ENCODE results near the gene OR2T1. TPM values are rescaled to one million over a fixed set of nuclear protein-coding genes. Genes with fewer than 3 reads are reported as not detected.

The OR2T1 gene, protein sequence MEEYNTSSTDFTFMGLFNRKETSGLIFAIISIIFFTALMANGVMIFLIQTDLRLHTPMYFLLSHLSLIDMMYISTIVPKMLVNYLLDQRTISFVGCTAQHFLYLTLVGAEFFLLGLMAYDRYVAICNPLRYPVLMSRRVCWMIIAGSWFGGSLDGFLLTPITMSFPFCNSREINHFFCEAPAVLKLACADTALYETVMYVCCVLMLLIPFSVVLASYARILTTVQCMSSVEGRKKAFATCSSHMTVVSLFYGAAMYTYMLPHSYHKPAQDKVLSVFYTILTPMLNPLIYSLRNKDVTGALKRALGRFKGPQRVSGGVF
- polyA plus RNA-seq (ENCODE audit: low read depth in 6 of 6) = not detected

DNA sequence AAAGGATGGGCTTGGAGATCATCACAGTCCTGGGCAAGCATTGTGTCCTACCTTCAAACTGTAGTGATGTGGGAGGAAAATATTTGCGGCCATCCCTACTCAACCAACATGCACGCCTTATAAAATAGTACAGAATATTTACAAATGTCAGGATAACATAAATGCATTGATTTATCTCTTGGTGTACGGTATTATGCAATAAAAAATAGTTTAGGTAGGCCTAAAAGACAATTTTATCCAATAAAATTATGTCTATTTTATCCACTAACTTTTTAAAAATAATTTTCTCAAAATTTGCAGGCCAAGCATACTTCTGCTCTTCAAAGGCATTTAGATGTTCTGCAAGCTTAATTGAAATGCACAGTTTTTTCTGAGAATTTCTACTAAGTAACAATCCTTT, at the start of gene OR2T1:
Gene OR2T1, plus strand, starts transcription at position 301 of the 400 bp plus-strand sequence. CDS start 3,100 bp downstream, outside the sequence.
- no peak for DNase-seq
- Mint-ChIP-seq H3K4me1 (peaks cover 0 to 5% (median 0%) of the 10 kb centered on the region in 3 donors), H3K36me3 (no peaks in the 10 kb centered on the region), H3K27ac (peak within 1 kb of the TSS in 2 of 6 donors; percentile 7 to 17), H3K27me3 (no peaks in the 10 kb centered on the region), H3K4me3 (no peak within 1 kb of the TSS), H3K9me3 (peaks cover 0 to 3% (median 2%) of the 10 kb centered on the region in 7 donors)
- ATAC-seq (ENCODE audit: low read depth in 2 of 2) = no peak

DNA sequence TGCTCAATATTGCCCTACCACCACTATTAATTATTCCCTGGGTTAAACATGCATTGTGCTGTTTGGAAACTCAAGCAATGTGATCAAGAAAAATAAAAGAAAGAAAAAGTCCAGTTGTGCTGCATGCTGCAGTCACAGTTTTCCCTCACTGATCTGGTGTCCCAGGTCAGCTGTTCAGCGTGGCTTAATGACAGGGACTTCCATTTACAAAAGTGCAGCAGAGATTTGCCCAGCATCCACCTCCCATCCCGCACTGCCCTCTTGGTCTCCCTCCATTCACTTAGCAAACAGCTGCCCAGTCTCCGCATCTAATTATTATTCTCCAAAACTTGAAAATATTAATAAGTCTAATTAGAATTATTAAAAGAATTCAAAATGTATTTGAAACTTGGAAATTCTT, 43.4 kb upstream of the OR2T1 start:
- Mint-ChIP-seq H3K36me3 (no peaks in the 10 kb centered on the region), H3K27ac (no peak overlapping the region), H3K9me3 (peaks cover 0 to 3% (median 0%) of the 10 kb centered on the region in 7 donors), H3K4me1 (peaks cover 0 to 3% (median 0%) of the 10 kb centered on the region in 3 donors), H3K27me3 (peaks cover 0 to 8% (median 6%) of the 10 kb centered on the region in 3 donors), H3K4me3 (no peak overlapping the region)
- ATAC-seq (ENCODE audit: low read depth in 2 of 2) = no peak
- DNase-seq = no peak

DNA sequence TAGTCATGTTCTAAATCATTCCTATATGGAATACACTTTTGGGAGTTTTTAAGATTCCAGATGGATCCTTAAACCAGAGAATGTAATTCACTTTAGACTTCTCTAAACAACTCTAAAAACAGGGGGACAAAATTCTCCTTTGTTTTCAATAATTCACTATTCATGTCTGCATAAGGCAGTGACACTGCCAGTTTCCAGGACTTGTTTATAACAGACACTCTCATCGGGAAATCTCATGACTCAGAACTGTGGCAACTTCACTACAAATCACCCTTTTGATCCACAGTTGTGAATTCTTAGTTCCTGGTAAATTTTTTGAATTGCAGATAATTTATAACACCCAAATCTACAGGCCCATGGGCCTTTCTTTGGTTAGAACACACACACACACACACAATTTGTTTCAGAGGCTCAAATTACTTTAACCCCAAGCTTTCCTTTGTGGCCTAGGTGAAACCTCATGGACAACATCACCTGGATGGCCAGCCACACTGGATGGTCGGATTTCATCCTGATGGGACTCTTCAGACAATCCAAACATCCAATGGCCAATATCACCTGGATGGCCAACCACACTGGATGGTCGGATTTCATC, 41.6 kb upstream of the OR2T1 start, which contains the start of gene OR2T4:
Gene OR2T4, plus strand, starts transcription at position 545 of the 595 bp plus-strand sequence. Its CDS starts 0 bp downstream, at position 545.
- H3K27me3 Mint-ChIP-seq = peaks cover 0 to 8% (median 6%) of the 10 kb centered on the region in 3 donors
- no peaks in the 10 kb centered on the region for H3K36me3 Mint-ChIP-seq
- ATAC-seq (ENCODE audit: low read depth in 2 of 2) (no peak), DNase-seq (no peak)
- H3K4me1 Mint-ChIP-seq = peaks cover 0 to 3% (median 0%) of the 10 kb centered on the region in 3 donors
- H3K27ac Mint-ChIP-seq = no peak within 1 kb of the TSS
- peaks cover 0 to 10% (median 0%) of the 10 kb centered on the region in 7 donors for H3K9me3 Mint-ChIP-seq
- H3K4me3 Mint-ChIP-seq = no peak within 1 kb of the TSS

DNA sequence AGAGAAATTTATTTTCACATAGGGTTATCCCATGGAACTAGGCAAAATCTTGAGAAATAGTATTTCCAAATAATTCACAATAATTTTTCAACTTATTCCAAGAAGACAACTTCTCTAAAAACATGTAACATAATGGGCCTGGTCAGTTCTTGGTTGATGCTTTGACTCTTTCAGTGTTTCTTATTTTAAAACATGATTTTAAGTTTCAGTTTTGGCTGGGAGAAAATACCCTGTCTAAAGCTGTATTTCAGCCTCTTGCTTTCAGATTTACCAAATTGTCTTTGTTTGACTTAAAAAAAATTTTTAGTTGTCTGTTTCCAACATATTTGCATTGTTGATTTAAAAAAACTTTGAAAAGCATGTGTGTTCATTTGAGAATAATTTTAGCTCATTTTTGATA, 36.2 kb upstream of the OR2T1 start:
- Mint-ChIP-seq H3K27me3 (peaks cover 6 to 9% (median 8%) of the 10 kb centered on the region in 3 donors), H3K4me3 (no peak overlapping the region), H3K9me3 (peaks cover 0 to 10% (median 0%) of the 10 kb centered on the region in 7 donors), H3K4me1 (no peaks in the 10 kb centered on the region), H3K27ac (no peak overlapping the region), H3K36me3 (no peaks in the 10 kb centered on the region)
- ATAC-seq (ENCODE audit: low read depth in 2 of 2) (no peak), DNase-seq (no peak)

DNA sequence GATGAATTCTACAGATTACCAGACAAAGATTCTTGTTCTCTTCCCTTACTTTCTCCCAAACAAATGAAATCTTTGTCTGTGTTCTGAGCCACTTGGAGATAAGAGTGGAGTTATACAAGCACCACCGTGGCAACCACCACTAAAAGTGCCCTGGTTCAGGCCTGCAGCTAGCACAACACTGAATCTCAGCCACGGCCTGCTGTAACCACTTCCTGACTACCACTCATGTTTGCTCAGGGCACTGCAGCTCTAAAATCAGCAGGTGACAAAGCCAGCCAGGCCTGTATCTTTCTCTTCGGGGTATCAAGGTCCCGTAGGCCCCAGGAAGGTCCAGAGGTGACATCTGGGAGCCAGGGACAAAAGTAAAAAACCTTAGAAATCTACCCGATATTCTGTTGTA, 30.5 kb upstream of the OR2T1 start:
- Mint-ChIP-seq H3K27me3 (peaks cover 0 to 12% (median 8%) of the 10 kb centered on the region in 3 donors), H3K4me3 (no peak overlapping the region), H3K27ac (no peak overlapping the region), H3K36me3 (no peaks in the 10 kb centered on the region), H3K9me3 (no peaks in the 10 kb centered on the region), H3K4me1 (peaks cover 0 to 5% (median 0%) of the 10 kb centered on the region in 3 donors)
- no peak for ATAC-seq (ENCODE audit: low read depth in 2 of 2)
- no peak for DNase-seq

DNA sequence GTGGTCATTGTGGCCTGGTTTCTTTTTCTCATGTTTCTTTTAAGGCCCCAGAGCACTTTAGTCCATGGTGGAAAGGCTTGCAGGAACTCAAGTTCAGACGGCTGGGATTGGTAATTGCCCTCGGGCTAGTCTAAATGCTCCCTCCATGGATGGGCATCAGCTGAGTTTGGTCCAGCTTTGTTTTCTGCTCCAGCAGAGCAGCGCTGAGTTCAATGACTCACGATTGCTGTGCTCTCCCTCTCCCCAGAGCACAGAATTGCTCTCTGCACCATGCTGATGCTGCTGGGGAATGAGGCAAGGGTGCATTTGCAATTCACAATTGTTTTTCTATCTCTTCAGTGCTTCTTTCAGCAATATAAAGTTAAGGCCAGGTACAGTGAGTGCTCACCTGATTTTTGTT, 29.1 kb upstream of the OR2T1 start:
- Mint-ChIP-seq H3K27ac (no peak overlapping the region), H3K4me3 (no peak overlapping the region), H3K4me1 (peaks cover 0 to 5% (median 0%) of the 10 kb centered on the region in 3 donors), H3K9me3 (no peaks in the 10 kb centered on the region), H3K36me3 (no peaks in the 10 kb centered on the region), H3K27me3 (peaks cover 0 to 12% (median 8%) of the 10 kb centered on the region in 3 donors)
- ATAC-seq (ENCODE audit: low read depth in 2 of 2) = no peak
- no peak for DNase-seq

DNA sequence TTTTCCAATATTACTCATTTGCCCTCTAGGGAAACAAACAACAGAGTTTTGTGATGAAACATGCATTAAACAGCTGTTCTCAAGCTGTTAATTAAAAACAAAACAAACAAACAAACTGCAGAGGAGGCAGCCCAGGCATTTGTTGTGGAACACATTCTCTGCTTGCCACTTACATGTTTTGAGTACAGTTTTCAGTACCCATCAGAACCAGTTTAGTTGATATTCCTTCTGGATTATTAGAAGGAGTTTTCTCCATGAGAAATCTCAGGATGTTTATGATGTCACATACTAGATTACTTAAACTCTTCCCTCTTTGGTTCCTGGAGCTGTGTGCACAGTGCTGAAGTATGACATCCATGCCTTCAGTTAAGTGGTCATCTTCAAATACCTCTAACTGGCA, 27.4 kb upstream of the OR2T1 start, which contains the start of gene OR2T6:
Gene OR2T6, plus strand, starts transcription at position 301 of the 400 bp plus-strand sequence. CDS start 11,863 bp downstream, outside the sequence.
- Mint-ChIP-seq H3K27me3 (peaks cover 0 to 12% (median 5%) of the 10 kb centered on the region in 3 donors), H3K36me3 (no peaks in the 10 kb centered on the region), H3K27ac (no peak within 1 kb of the TSS), H3K4me3 (no peak within 1 kb of the TSS), H3K4me1 (peaks cover 0 to 5% (median 0%) of the 10 kb centered on the region in 3 donors), H3K9me3 (no peaks in the 10 kb centered on the region)
- ATAC-seq (ENCODE audit: low read depth in 2 of 2) (no peak), DNase-seq (no peak)

DNA sequence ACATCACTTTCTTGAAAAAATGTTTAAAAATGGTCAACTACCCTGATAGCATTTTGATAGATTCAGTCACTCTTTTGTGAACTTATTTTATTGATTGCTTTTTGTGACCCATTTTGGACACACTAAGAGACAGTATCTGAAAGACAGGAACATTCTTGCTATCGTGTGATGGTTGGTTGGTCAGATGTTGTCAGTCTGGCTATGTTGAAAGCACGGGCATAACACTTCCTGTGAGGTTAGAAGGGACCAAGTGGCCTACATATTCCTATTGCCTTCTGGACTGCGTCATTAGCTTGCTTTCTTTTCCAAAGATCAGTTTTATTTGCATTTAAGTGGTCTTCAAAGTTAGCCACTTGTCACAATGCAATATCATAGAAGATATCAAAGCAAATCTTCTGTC, 25.9 kb upstream of the OR2T1 start:
- H3K36me3 Mint-ChIP-seq = no peaks in the 10 kb centered on the region
- peaks cover 0 to 5% (median 0%) of the 10 kb centered on the region in 3 donors for H3K4me1 Mint-ChIP-seq
- H3K27ac Mint-ChIP-seq = no peak overlapping the region
- no peak for ATAC-seq (ENCODE audit: low read depth in 2 of 2)
- H3K9me3 Mint-ChIP-seq = no peaks in the 10 kb centered on the region
- no peak overlapping the region for H3K4me3 Mint-ChIP-seq
- H3K27me3 Mint-ChIP-seq = peaks cover 0 to 8% (median 0%) of the 10 kb centered on the region in 3 donors
- DNase-seq = no peak

DNA sequence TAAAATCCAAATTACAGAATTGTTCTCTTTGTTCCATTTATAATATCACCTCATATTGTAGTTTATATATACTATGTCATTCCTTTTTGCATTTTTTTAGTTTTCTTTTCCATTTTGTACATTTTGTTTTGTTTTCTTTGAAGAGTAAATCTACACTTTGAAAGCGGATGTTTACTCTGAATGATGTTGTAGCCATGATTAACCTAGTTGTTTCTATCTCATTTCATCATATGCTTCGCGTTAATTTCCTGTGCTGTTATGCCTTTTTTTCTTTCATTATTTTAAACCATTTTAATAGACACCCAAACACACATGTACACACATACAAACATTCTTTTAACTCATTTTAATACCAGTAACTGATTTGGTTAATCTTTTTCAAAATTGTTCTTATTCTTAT, 22.0 kb upstream of the OR2T1 start:
- Mint-ChIP-seq H3K4me3 (no peak overlapping the region), H3K36me3 (no peaks in the 10 kb centered on the region)

DNA sequence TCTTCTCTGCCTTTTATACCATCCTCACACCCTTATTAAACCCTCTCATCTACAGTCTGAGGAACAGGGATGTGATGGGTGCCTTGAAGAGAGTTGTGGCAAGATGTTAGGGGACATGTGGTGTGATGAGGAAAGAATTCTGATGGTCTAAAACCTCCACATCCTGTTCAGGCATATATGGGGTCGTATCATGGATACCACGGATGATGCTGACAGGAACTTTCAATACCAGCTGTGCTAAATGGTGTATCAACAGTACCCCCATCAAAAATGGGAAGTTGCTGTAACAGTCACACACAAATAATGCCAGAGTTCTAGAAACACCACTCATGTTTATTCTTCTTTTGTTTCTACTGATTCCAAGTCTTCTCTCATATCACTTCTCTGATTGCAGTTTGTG, 14.4 kb upstream of the OR2T1 start:
- no peaks in the 10 kb centered on the region for H3K4me1 Mint-ChIP-seq

More for the DNA sequence above, 22.0 kb upstream of the OR2T1 start:
- Mint-ChIP-seq H3K9me3 (no peaks in the 10 kb centered on the region), H3K4me1 (no peaks in the 10 kb centered on the region), H3K27ac (no peak overlapping the region), H3K27me3 (peaks cover 0 to 11% (median 0%) of the 10 kb centered on the region in 3 donors)
- no peak for ATAC-seq (ENCODE audit: low read depth in 2 of 2)
- DNase-seq = no peak

DNA sequence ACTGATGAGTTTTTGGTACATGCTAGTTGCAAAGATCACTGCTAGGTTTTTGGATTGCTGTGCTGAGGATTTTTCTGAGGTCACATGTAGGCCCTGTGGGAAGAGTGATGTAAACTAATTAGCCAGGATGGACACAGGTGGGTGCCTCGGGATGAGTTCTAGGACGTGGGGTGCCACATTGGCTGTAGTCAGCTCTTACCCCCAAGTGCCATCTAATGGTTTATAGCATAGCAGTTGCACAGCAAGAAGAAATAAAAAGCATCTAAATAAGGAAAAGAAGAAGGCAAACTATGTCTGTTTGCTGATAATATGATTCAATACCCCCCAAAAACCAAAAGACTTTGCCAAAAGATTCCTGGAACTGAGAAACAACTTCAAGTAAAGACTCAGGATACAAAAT, 9.8 kb upstream of the OR2T1 start:
- no peak for ATAC-seq (ENCODE audit: low read depth in 2 of 2)
- Mint-ChIP-seq H3K9me3 (peaks cover 0 to 15% (median 7%) of the 10 kb centered on the region in 7 donors), H3K36me3 (peaks cover 0 to 7% of the 10 kb centered on the region in 2 donors), H3K4me3 (no peak overlapping the region), H3K27ac (no peak overlapping the region), H3K27me3 (peaks cover 12 to 54% (median 17%) of the 10 kb centered on the region in 3 donors), H3K4me1 (no peaks in the 10 kb centered on the region)
- DNase-seq = no peak

More for the DNA sequence above, 14.4 kb upstream of the OR2T1 start:
- Mint-ChIP-seq H3K36me3 (no peaks in the 10 kb centered on the region), H3K27ac (peak overlapping the region in 1 of 6 donors; percentile 15), H3K4me3 (no peak overlapping the region), H3K9me3 (peaks cover 0 to 4% (median 0%) of the 10 kb centered on the region in 7 donors), H3K27me3 (peaks cover 0 to 37% (median 5%) of the 10 kb centered on the region in 3 donors)
- no peak for DNase-seq
- no peak for ATAC-seq (ENCODE audit: low read depth in 2 of 2)

DNA sequence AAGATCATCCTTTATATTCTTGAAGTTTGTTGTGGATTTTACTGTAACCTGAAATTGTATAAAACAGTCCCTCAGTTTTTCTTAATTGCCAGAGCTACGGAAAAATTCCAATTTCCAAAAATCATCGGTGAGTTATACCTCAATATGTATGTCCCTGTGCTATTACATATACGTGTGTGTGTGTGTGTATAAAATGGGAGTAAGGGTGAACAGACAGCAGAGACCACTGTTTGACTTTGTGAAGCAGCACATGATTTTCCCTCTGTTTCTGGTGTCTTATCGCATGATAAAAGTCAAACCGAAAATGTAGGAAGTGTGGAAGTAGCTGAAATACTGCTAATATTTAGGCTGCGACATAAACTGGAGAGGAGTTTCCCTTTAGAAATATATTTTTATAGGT, 1.2 kb downstream of the OR2T1 start:
- ATAC-seq (ENCODE audit: low read depth in 2 of 2) (peak in 1 of 2 donors; percentile 41), DNase-seq (peak; percentile 2)
- Mint-ChIP-seq H3K36me3 (no peaks in the 10 kb centered on the region), H3K27me3 (no peaks in the 10 kb centered on the region), H3K4me3 (no peak overlapping the region), H3K9me3 (peaks cover 0 to 3% (median 2%) of the 10 kb centered on the region in 7 donors), H3K4me1 (peaks cover 0 to 5% (median 0%) of the 10 kb centered on the region in 3 donors), H3K27ac (peak overlapping the region in 2 of 6 donors; percentile 0 to 7)

Data from naive B cell (primary cell).